H1 (cell line): Measurements from ENCODE around the gene SLX4. TPM values are rescaled to one million over a fixed set of nuclear protein-coding genes. Genes with fewer than 3 reads are reported as not detected.

Source experiments
- CBX5 ChIP-seq: fragments of 300-800, 300-1000 bp; sonication (generic); IDR thresholded peaks from 2 replicates; pipeline ENCODE4 v1.7.1; 2016; ENCODE audit warnings: antibody characterized with exemption, low read length, low read depth
- KDM5A ChIP-seq: fragments of 200-600 bp; IDR thresholded peaks from 2 replicates; pipeline ENCODE4 v1.7.1; 2012; ENCODE audit warnings: mild to moderate bottlenecking, low read length, inconsistent platforms, mixed read lengths
- POU5F1 ChIP-seq: IDR thresholded peaks from 2 replicates; pipeline ENCODE4 v1.6.1; 2011; ENCODE audit warnings: low read depth, mild to moderate bottlenecking, low read length, moderate library complexity
- RXRA ChIP-seq: IDR thresholded peaks from 2 replicates; pipeline ENCODE4 v1.6.1; 2011; ENCODE audit warnings: low read depth, mild to moderate bottlenecking, low read length, moderate library complexity; ENCODE audit not compliant: insufficient read depth
- SIRT6 ChIP-seq: IDR thresholded peaks from one replicate; pipeline ENCODE4 v1.7.1; 2012; ENCODE audit warnings: low read length, inconsistent platforms
- polyA plus RNA-seq, 7 experiments: library from polyadenylated mRNA; depleted of rRNA in 3 of 7; stranded (reverse) in 5 of 7; unstranded in 2 of 7; fragments of >200 nt in 5 of 7; fragments of 200-250 nt in 2 of 7; gene quantifications; 1 replicate in 5 of 7; 2 replicates in 1 of 7; 4 replicates in 1 of 7; pipeline versions ENCODE4 v1.2.1 to v1.2.3, GENCODE V29; 2011 to 2013; ENCODE audit warnings: missing spikeins in 2 of 7, mixed read lengths in 2 of 7
- total RNA-seq: library from RNA; stranded (reverse); fragmentation: NEBNext Ultra II Directional; extraction: Animal tissue kit (Norgen Biotek cat#: 25700); gene quantifications from 2 replicates; pipeline ENCODE4 v1.2.1, GENCODE V29; 2021

The SLX4 gene
- total and polyA plus RNA-seq, 2 of the 8 experiments (the other 6 are each of a cell fraction or from before 2014, with no cell fraction given): 4.4 to 11.4 TPM

GRCh38 chr16:3597226-3597625 lies 14.2 kb downstream of the SLX4 start (continued):
- no peak for TF ChIP-seq SIRT6
- no peak for TF ChIP-seq KDM5A
- no peak for TF ChIP-seq CBX5
- no peak for TF ChIP-seq POU5F1
- TF ChIP-seq RXRA: no peak
